GM06990 (cell line): ENCODE measurements around the gene PTK7.

Source experiments
- DNase-seq: peaks from one replicate; pipeline ENCODE4 v3.0.0-alpha.2; 2011; ENCODE audit not compliant: insufficient read length; ENCODE audit errors: extremely low read depth
- H3K27me3 ChIP-seq: replicated peaks from 2 replicates; pipeline ENCODE4 v1.6.0; 2011; ENCODE audit warnings: low read length; ENCODE audit not compliant: control insufficient read depth, insufficient read depth
- H3K36me3 ChIP-seq: 2 replicates; pipeline ENCODE4 v1.5.1; 2011; ENCODE audit warnings: low read length; ENCODE audit not compliant: control insufficient read depth, insufficient read depth
- H3K4me3 ChIP-seq: replicated peaks from 2 replicates; pipeline ENCODE4 v1.5.1; 2011; ENCODE audit warnings: low read depth, mild to moderate bottlenecking, control low read depth, low read length
- CTCF ChIP-seq: IDR thresholded peaks from 2 replicates; pipeline ENCODE4 v1.5.1; 2011; ENCODE audit warnings: low read length, control low read depth, mild to moderate bottlenecking, inconsistent platforms; ENCODE audit not compliant: insufficient read depth, poor library complexity, severe bottlenecking

The PTK7 gene

GRCh38 chr6:43092635-43093034, 16.5 kb downstream of the PTK7 start:
- Histone ChIP-seq H3K27me3 (no peaks in the 10 kb centered on the region), H3K36me3 (no peaks in the 10 kb centered on the region), H3K4me3 (no peak overlapping the region)
- TF ChIP-seq CTCF: no peak
- no peak for DNase-seq

GRCh38 chr6:43093436-43094289, 17.5 kb downstream of the PTK7 start:
- Histone ChIP-seq H3K4me3 (no peak overlapping the region), H3K36me3 (no peaks in the 10 kb centered on the region), H3K27me3 (no peaks in the 10 kb centered on the region)
- DNase-seq: no peak
- no peak for TF ChIP-seq CTCF

- Histone ChIP-seq H3K4me3 (no peak overlapping the region), H3K36me3 (no peaks in the 10 kb centered on the region), H3K27me3 (no peaks in the 10 kb centered on the region)
- no peak for DNase-seq
- TF ChIP-seq CTCF: no peak
Measured at GRCh38 chr6:43095939-43096338, 19.8 kb downstream of the PTK7 start.

- no peak for DNase-seq
Measured at GRCh38 chr6:43096451-43097097, 20.5 kb downstream of the PTK7 start.

GRCh38 chr6:43097098-43097489, 21.0 kb downstream of the PTK7 start:
- TF ChIP-seq CTCF: no peak
- H3K36me3 ChIP-seq: no peaks in the 10 kb centered on the region
- no peak for DNase-seq
- H3K4me3 ChIP-seq: no peak overlapping the region
- no peaks in the 10 kb centered on the region for H3K27me3 ChIP-seq

More at GRCh38 chr6:43096451-43097097, 20.5 kb downstream of the PTK7 start:
- no peaks in the 10 kb centered on the region for H3K36me3 ChIP-seq
- TF ChIP-seq CTCF: no peak
- H3K27me3 ChIP-seq: no peaks in the 10 kb centered on the region
- no peak overlapping the region; the same call in 1 of the 2 replicates for H3K4me3 ChIP-seq
